ENCODE measurements around the gene GALNT18. TPM values are rescaled to one million over a fixed set of nuclear protein-coding genes. Genes with fewer than 3 reads are reported as not detected.

GALNT18 gene
- total and polyA plus RNA-seq, 2 experiments from 2014 or later: 4.3 to 10.8 TPM

DNA sequence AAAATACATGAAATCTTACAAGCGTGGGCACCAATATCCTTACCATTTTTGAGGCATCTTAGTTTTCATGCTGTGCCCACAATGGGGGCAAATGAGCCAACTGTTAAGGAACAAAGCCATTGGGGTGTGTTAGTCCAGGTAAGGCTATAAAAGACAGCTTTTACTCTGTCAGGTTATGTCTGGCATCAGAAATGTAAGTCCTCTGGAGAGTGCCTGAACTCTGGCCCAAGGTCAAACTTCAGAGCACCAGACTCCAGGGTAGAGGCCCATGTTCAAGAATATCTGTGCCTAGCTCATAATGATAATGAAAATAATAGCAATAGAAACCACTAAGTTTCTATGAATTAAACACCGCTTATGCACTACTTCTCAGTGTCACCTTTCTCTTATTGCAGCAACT lies 374.2 kb downstream of the GALNT18 start:
- H3F3A ChIP-seq (replicated peaks; ENCODE audit: low read depth): no peaks in the 10 kb centered on the region

More for the DNA sequence above, 374.2 kb downstream of the GALNT18 start:
- ATAC-seq: no peak
- Mint-ChIP-seq H3K4me1 (peaks cover 15% of the 10 kb centered on the region), H3K9me3 (peaks cover 20% of the 10 kb centered on the region), H3K27ac (no peak overlapping the region), H3K27me3 (ENCODE audit: insufficient read depth, low read depth, poor library complexity) (peaks cover 18% of the 10 kb centered on the region), H3K4me3 (no peak overlapping the region), H3K36me3 (ENCODE audit: low read depth) (peaks cover 14% of the 10 kb centered on the region)
- DNase-seq (ENCODE audit: low spot score): no peak
- Histone ChIP-seq H3K27me3 (ENCODE audit: insufficient read depth) (no peaks in the 10 kb centered on the region), H3K36me3 (ENCODE audit: insufficient read depth) (no peaks in the 10 kb centered on the region), H3K4me2 (no peak overlapping the region), H3K27ac (ENCODE audit: low read depth) (no peak overlapping the region), H2AFZ (no peak overlapping the region), H3K9me2 (ENCODE audit: insufficient read depth) (no peaks in the 10 kb centered on the region), H4K20me1 (replicated peaks; ENCODE audit: insufficient read depth) (no peaks in the 10 kb centered on the region), H3K4me1 (ENCODE audit: insufficient read depth) (peaks cover 12% of the 10 kb centered on the region; the same call in 1 of the 2 replicates), H3K79me2 (replicated peaks; ENCODE audit: insufficient read depth) (no peaks in the 10 kb centered on the region), H3K4me3 (no peak overlapping the region)
- no peak for TF ChIP-seq POLR2AphosphoS5 (IDR thresholded peaks at IDR 0.05; ENCODE audit: low read depth)
- no peak for TF ChIP-seq STAT1 (IDR thresholded peaks at IDR 0.05; ENCODE audit: unreplicated experiment)
- TF ChIP-seq, protein P1, sequence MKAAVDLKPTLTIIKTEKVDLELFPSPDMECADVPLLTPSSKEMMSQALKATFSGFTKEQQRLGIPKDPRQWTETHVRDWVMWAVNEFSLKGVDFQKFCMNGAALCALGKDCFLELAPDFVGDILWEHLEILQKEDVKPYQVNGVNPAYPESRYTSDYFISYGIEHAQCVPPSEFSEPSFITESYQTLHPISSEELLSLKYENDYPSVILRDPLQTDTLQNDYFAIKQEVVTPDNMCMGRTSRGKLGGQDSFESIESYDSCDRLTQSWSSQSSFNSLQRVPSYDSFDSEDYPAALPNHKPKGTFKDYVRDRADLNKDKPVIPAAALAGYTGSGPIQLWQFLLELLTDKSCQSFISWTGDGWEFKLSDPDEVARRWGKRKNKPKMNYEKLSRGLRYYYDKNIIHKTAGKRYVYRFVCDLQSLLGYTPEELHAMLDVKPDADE (IDR thresholded peaks at IDR 0.05): no peak
- TF ChIP-seq NANOG (IDR thresholded peaks at IDR 0.05; ENCODE audit: borderline replicate concordance): no peak
- TF ChIP-seq, protein P2, sequence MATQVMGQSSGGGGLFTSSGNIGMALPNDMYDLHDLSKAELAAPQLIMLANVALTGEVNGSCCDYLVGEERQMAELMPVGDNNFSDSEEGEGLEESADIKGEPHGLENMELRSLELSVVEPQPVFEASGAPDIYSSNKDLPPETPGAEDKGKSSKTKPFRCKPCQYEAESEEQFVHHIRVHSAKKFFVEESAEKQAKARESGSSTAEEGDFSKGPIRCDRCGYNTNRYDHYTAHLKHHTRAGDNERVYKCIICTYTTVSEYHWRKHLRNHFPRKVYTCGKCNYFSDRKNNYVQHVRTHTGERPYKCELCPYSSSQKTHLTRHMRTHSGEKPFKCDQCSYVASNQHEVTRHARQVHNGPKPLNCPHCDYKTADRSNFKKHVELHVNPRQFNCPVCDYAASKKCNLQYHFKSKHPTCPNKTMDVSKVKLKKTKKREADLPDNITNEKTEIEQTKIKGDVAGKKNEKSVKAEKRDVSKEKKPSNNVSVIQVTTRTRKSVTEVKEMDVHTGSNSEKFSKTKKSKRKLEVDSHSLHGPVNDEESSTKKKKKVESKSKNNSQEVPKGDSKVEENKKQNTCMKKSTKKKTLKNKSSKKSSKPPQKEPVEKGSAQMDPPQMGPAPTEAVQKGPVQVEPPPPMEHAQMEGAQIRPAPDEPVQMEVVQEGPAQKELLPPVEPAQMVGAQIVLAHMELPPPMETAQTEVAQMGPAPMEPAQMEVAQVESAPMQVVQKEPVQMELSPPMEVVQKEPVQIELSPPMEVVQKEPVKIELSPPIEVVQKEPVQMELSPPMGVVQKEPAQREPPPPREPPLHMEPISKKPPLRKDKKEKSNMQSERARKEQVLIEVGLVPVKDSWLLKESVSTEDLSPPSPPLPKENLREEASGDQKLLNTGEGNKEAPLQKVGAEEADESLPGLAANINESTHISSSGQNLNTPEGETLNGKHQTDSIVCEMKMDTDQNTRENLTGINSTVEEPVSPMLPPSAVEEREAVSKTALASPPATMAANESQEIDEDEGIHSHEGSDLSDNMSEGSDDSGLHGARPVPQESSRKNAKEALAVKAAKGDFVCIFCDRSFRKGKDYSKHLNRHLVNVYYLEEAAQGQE (IDR thresholded peaks at IDR 0.05; ENCODE audit: unreplicated experiment): no peak
- TF ChIP-seq CREB1 (CRISPR knock-in tag; IDR thresholded peaks at IDR 0.05; ENCODE audit: low read depth): no peak
- TF ChIP-seq JUNB (IDR thresholded peaks at IDR 0.05; ENCODE audit: unreplicated experiment): no peak
- TF ChIP-seq EZH2 (IDR thresholded peaks at IDR 0.05; ENCODE audit: low read depth, unreplicated experiment): no peak
- TF ChIP-seq ZNF114 (CRISPR knock-in tag; IDR thresholded peaks at IDR 0.05): no peak
- no peak for TF ChIP-seq EZH2phosphoT487 (IDR thresholded peaks at IDR 0.05; ENCODE audit: unreplicated experiment)
- no peak for TF ChIP-seq ZNF331 (CRISPR knock-in tag; IDR thresholded peaks at IDR 0.05; ENCODE audit: low read depth)
- TF ChIP-seq, protein P3, sequence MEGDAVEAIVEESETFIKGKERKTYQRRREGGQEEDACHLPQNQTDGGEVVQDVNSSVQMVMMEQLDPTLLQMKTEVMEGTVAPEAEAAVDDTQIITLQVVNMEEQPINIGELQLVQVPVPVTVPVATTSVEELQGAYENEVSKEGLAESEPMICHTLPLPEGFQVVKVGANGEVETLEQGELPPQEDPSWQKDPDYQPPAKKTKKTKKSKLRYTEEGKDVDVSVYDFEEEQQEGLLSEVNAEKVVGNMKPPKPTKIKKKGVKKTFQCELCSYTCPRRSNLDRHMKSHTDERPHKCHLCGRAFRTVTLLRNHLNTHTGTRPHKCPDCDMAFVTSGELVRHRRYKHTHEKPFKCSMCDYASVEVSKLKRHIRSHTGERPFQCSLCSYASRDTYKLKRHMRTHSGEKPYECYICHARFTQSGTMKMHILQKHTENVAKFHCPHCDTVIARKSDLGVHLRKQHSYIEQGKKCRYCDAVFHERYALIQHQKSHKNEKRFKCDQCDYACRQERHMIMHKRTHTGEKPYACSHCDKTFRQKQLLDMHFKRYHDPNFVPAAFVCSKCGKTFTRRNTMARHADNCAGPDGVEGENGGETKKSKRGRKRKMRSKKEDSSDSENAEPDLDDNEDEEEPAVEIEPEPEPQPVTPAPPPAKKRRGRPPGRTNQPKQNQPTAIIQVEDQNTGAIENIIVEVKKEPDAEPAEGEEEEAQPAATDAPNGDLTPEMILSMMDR (conservative IDR thresholded peaks at IDR 0.05; ENCODE audit: low read depth in 2 of 2): no peak
- TF ChIP-seq, protein P4, sequence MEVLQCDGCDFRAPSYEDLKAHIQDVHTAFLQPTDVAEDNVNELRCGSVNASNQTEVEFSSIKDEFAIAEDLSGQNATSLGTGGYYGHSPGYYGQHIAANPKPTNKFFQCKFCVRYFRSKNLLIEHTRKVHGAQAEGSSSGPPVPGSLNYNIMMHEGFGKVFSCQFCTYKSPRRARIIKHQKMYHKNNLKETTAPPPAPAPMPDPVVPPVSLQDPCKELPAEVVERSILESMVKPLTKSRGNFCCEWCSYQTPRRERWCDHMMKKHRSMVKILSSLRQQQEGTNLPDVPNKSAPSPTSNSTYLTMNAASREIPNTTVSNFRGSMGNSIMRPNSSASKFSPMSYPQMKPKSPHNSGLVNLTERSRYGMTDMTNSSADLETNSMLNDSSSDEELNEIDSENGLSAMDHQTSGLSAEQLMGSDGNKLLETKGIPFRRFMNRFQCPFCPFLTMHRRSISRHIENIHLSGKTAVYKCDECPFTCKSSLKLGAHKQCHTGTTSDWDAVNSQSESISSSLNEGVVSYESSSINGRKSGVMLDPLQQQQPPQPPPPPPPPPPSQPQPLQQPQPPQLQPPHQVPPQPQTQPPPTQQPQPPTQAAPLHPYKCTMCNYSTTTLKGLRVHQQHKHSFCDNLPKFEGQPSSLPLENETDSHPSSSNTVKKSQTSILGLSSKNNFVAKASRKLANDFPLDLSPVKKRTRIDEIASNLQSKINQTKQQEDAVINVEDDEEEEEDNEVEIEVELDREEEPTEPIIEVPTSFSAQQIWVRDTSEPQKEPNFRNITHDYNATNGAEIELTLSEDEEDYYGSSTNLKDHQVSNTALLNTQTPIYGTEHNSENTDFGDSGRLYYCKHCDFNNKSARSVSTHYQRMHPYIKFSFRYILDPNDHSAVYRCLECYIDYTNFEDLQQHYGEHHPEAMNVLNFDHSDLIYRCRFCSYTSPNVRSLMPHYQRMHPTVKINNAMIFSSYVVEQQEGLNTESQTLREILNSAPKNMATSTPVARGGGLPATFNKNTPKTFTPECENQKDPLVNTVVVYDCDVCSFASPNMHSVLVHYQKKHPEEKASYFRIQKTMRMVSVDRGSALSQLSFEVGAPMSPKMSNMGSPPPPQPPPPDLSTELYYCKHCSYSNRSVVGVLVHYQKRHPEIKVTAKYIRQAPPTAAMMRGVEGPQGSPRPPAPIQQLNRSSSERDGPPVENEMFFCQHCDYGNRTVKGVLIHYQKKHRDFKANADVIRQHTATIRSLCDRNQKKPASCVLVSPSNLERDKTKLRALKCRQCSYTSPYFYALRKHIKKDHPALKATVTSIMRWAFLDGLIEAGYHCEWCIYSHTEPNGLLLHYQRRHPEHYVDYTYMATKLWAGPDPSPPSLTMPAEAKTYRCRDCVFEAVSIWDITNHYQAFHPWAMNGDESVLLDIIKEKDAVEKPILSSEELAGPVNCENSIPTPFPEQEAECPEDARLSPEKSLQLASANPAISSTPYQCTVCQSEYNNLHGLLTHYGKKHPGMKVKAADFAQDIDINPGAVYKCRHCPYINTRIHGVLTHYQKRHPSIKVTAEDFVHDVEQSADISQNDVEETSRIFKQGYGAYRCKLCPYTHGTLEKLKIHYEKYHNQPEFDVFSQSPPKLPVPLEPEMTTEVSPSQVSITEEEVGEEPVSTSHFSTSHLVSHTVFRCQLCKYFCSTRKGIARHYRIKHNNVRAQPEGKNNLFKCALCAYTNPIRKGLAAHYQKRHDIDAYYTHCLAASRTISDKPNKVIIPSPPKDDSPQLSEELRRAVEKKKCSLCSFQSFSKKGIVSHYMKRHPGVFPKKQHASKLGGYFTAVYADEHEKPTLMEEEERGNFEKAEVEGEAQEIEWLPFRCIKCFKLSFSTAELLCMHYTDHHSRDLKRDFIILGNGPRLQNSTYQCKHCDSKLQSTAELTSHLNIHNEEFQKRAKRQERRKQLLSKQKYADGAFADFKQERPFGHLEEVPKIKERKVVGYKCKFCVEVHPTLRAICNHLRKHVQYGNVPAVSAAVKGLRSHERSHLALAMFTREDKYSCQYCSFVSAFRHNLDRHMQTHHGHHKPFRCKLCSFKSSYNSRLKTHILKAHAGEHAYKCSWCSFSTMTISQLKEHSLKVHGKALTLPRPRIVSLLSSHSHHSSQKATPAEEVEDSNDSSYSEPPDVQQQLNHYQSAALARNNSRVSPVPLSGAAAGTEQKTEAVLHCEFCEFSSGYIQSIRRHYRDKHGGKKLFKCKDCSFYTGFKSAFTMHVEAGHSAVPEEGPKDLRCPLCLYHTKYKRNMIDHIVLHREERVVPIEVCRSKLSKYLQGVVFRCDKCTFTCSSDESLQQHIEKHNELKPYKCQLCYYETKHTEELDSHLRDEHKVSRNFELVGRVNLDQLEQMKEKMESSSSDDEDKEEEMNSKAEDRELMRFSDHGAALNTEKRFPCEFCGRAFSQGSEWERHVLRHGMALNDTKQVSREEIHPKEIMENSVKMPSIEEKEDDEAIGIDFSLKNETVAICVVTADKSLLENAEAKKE (CRISPR knock-in tag; IDR thresholded peaks at IDR 0.05): no peak
